NCI-H146 treated with DMSO at 0.1 percent for 48 hours (cell line): ENCODE data around the gene MYLK2.
A peak's percentile ranks its signal among the peaks of the same experiment; 100 is the strongest.

Source experiments
- DNase-seq: peaks from one replicate; lab custom pipeline; 2025; ENCODE audit not compliant: unreplicated experiment; lab: John Stamatoyannopoulos, UW

The MYLK2 gene

DNA sequence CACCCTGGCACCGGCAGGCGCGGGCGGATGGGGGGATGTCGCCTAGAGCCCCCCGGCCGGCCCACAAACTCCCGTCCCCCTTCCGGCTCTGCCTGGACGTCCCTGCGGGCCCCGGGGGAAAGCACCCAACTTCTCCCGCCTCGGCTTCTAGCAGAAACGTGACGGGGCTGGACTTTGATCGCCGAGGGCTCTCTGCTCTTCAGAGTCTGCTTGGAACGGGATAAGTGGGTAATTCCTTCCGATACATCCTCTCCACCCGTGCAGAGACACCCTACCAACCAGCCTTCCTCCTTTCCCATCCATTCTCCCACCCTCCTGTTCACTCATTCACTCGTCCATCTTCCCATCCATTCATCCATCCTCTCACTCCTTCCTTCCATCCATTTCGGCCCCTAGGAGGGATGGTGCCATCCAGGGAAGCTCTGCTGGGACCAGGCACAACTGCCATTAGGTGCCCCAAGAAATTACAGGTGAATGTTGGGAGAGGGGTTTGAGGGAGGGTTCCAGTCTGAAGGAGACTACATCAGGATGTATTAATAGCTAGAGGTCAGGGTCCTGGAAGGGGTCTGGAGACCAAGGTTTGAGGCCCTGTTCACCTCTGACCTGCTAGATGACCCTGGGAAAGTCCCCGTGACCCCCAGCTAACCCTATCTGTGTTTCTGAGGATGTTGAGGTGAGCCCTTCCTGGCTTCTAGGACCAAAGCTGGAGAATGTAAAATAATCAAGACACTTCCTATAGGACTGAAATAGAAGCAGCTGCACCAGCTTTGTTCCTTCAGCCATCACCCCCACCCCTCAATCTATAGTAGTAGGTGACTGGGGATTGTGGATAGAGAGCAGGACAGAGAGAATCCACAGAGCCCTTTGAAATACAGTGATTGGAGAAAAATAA lies 51.8 kb downstream of the MYLK2 start:
- DNase-seq, result no peak

DNA sequence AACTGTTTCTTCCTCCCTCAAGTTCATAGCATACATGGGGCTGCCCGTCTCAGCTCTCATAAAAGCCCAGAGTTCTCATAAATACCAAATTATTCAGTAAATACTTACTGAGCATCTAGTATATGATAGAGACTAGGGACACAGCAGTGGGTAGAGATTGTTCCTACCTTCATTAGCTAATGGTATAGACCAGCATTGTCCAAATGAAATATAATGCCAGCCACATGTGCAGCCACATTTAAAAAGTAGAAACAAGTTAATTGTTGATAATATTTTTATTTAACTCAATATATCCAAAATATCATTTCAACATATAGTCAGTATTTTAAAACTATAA lies 52.4 kb downstream of the MYLK2 start:
- DNase-seq, result no peak

DNA sequence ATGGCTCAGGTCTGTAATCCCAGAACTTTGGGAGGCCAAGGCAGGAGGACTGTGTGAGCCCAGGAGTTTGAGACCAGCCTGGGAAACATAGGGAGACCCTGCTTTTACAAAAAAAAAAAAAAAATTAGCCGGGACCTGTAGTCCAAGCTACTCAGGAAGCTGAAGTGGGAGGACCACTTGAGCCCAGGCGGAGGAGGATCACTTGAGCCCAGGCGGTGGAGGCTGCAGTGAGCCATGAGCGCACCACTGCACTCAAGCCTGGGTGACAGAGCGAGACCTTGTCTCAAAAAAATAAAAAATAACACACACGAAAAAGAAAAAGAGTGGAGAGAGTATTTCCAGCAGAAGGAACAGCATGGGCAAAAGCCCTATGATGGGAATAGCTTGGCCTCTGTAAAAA lies 53.2 kb downstream of the MYLK2 start:
- DNase-seq, result no peak

DNA sequence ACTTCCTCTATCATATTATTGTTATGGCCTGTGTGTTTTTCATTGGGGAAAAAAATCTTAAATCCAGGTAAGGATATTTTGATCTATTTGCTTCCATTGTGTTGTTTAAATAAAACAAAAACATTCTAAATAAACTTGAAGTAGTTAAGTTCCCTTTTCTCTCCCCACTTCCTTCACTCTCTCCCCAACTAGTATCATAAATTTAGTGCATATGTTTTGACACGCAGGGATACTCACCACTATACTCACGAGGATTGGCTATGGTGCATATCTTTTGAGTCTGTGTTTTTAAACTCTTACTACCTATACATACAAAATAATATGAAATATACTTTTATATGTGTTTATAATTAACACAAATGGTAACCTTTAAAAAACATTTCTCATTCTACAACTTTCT lies 56.5 kb downstream of the MYLK2 start:
- DNase-seq, result no peak

DNA sequence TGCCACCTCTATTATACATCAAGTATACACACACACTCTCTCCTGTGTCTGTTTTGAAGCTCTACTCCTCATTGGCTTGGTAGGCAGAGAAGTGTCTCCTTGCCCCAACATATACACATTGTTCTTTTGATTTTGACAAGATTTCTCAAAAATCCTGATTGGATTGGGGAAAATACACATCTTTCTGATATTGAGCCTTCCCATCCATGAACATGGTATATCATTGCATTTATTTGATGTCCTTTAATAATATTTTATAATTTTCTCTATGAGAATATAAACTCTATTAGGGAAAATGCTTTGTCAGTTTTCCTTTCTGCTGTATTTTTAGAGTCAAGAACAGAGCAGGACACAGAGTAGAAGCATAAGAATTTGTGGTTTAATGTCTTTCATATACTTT lies 58.5 kb downstream of the MYLK2 start:
- no peak for DNase-seq

DNA sequence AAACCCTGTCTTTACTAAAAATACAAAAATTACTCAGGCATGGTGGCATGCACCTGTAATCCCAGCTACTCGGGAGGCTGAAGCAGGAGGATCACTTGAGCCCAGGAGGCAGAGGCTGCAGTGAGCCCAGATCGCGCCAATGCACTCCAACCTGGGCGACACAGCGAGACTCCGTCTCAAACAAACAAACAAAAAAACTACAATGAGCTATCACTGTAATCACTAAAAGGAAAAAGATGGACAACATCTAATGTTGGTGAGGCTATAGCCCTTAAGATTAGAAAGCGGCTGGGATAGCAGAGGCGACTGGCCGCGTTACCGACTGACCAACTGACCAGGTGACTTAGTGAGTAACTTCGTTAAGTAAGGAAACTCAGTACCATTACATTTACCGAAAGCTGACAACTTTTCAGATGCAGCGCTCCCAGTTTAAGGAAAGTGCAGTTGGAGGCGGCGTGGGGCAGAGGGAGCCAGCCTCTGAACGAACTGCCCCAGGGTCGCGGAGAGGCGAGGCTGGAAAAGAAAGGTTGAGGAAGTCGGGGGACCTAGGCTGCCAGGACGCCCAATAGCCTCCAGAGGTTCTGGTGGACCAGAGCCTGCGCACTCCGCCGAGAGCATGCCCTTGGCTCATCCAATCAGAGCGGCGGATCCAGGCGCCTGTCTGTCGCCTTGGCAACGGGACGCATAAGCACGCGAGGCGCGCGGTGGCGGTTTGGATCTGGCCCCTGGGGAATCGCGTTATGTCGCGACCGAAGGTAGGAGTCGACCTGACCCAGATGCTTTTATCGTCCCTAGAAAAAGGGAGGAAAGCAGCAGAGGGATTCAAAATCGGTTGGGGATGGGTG lies 60.2 kb downstream of the MYLK2 start:
- peak; percentile 97 for DNase-seq

DNA sequence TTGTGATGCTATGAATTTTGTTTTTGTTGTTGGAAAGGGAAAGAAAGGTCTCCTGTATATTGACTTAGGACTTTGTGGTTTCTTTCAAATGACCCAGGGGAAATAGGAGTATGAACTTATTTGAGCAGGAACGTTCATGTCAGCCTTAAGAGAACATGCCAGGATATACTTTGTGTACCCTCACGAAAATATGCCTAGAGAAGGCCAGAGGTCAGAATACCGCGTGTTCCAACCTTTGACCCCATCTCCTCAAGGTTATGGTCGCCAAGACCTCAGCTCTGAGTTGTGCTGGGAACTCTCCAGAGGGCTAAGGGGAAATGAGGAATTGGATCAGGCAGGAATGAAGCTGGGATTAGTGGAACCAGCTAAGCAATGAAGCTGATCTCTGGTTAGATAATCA lies 62.8 kb downstream of the MYLK2 start:
- no peak for DNase-seq

DNA sequence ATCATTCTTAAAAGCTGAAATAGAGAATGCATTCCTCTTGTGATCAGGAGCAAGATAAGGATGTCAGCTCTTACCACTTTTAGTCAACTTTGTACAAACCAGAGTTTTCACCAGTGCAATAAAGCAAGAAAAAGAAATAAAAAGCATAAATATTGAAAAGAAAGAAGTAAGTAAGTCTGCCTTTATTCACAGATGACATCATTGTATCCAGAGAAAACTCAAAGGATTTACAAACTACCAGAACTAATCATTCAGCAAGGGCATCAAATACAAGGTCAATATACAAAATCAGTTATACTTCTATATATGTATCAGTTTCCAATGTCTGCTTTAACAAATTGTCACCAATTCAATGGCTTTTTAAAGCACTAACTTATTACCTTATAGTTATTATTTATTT lies 64.7 kb downstream of the MYLK2 start:
- DNase-seq, result no peak
